Natural killer cell treated with Interleukin-12 subunit alpha and Interleukin-12 subunit beta and Interleukin-15 and Interleukin-18, amount 100 ng/mL, for 72 hours (primary cell): ENCODE data around the gene OTC. TPM values are rescaled to one million over a fixed set of nuclear protein-coding genes. Genes with fewer than 3 reads are reported as not detected.

Experiments
- ATAC-seq, 2 donors: fragments of 150-1000 bp; cut with Tn5 transposase in 1 of 2; sonication (Bioruptor Pico), chemical (Tn5 transposase) in 1 of 2; 2 replicates each; pipeline ENCODE4 v1.10.0; 2021
- DNase-seq: peaks from one replicate; pipeline ENCODE4 v3.0.0; 2022; ENCODE audit warnings: low spot score
- H3K27ac Mint-ChIP-seq, 2 donors: 1 replicate in 1 of 2; 2 replicates in 1 of 2; pipeline ENCODE4 v1.8.0; 2022; ENCODE audit warnings: mixed read lengths in 2 of 2, mild to moderate bottlenecking in 1 of 2, moderate library complexity in 1 of 2
- H3K27me3 Mint-ChIP-seq, 2 donors: 1 replicate in 1 of 2; 2 replicates in 1 of 2; pipeline ENCODE4 v1.8.0; 2022; ENCODE audit warnings: mixed read lengths in 2 of 2
- H3K36me3 Mint-ChIP-seq: one replicate; pipeline ENCODE4 v1.8.0; 2022; ENCODE audit warnings: mixed read lengths
- H3K4me1 Mint-ChIP-seq, 2 donors: 1 replicate in 1 of 2; 2 replicates in 1 of 2; pipeline ENCODE4 v1.8.0; 2022; ENCODE audit warnings: low read depth in 2 of 2, mixed read lengths in 2 of 2, mild to moderate bottlenecking in 1 of 2
- H3K4me3 Mint-ChIP-seq: one replicate; pipeline ENCODE4 v1.8.0; 2022; ENCODE audit warnings: mixed read lengths
- H3K9me3 Mint-ChIP-seq: 2 replicates; pipeline ENCODE4 v1.8.0; 2022; ENCODE audit warnings: mixed read lengths
- total RNA-seq, 2 donors: library from RNA; stranded (reverse); gene quantifications; one replicate each; pipeline ENCODE4 v1.2.3, GENCODE V29; 2022

OTC gene
- not detected for total RNA-seq

GRCh38 chrX:38352362-38352761, at the start of gene OTC:
TSS of gene OTC (plus strand) at chrX:38352604. CDS start at chrX:38352697, 93 bp downstream.
- Mint-ChIP-seq H3K4me3 (no peak within 1 kb of the TSS), H3K27me3 (peaks cover 17% of the 10 kb centered on the region in 2 donors), H3K9me3 (no peaks in the 10 kb centered on the region), H3K4me1 (peaks cover 0 to 1% of the 10 kb centered on the region in 2 donors), H3K27ac (no peak within 1 kb of the TSS), H3K36me3 (no peaks in the 10 kb centered on the region)
- DNase-seq (no peak), ATAC-seq (no peak)

- H3K36me3 Mint-ChIP-seq, result no peaks in the 10 kb centered on the region
- H3K27ac Mint-ChIP-seq, result no peak overlapping the region
- DNase-seq (no peak), ATAC-seq (no peak)
- H3K4me3 Mint-ChIP-seq, result no peak overlapping the region
- H3K4me1 Mint-ChIP-seq, result no peaks in the 10 kb centered on the region
- H3K9me3 Mint-ChIP-seq, result no peaks in the 10 kb centered on the region
- no peaks in the 10 kb centered on the region for H3K27me3 Mint-ChIP-seq
Measured at GRCh38 chrX:38304010-38304409, 48.4 kb upstream of the OTC start.

GRCh38 chrX:38305971-38306370, 46.4 kb upstream of the OTC start:
- no peak overlapping the region for H3K27ac Mint-ChIP-seq
- no peak for ATAC-seq
- no peak for DNase-seq
- H3K36me3 Mint-ChIP-seq, result no peaks in the 10 kb centered on the region
- H3K27me3 Mint-ChIP-seq, result no peaks in the 10 kb centered on the region
- no peak overlapping the region for H3K4me3 Mint-ChIP-seq
- no peaks in the 10 kb centered on the region for H3K4me1 Mint-ChIP-seq
- no peaks in the 10 kb centered on the region for H3K9me3 Mint-ChIP-seq

- H3K9me3 Mint-ChIP-seq, result no peaks in the 10 kb centered on the region
- DNase-seq (no peak), ATAC-seq (no peak)
- no peaks in the 10 kb centered on the region for H3K4me1 Mint-ChIP-seq
- no peak overlapping the region for H3K4me3 Mint-ChIP-seq
- no peaks in the 10 kb centered on the region for H3K36me3 Mint-ChIP-seq
- no peaks in the 10 kb centered on the region for H3K27me3 Mint-ChIP-seq
- no peak overlapping the region for H3K27ac Mint-ChIP-seq
Measured at GRCh38 chrX:38311743-38312142, 40.7 kb upstream of the OTC start.

GRCh38 chrX:38312436-38312835, 40.0 kb upstream of the OTC start:
- no peak overlapping the region for H3K27ac Mint-ChIP-seq
- no peaks in the 10 kb centered on the region for H3K9me3 Mint-ChIP-seq

GRCh38 chrX:38313190-38313589, 39.2 kb upstream of the OTC start:
- Mint-ChIP-seq H3K4me3 (no peak overlapping the region), H3K9me3 (no peaks in the 10 kb centered on the region), H3K4me1 (no peaks in the 10 kb centered on the region), H3K27ac (no peak overlapping the region), H3K36me3 (no peaks in the 10 kb centered on the region), H3K27me3 (no peaks in the 10 kb centered on the region)
- ATAC-seq (no peak), DNase-seq (no peak)

More at GRCh38 chrX:38312436-38312835, 40.0 kb upstream of the OTC start:
- ATAC-seq (no peak), DNase-seq (no peak)
- Mint-ChIP-seq H3K4me1 (no peaks in the 10 kb centered on the region), H3K27me3 (no peaks in the 10 kb centered on the region), H3K36me3 (no peaks in the 10 kb centered on the region), H3K4me3 (no peak overlapping the region)

GRCh38 chrX:38315186-38315585, 37.2 kb upstream of the OTC start:
- no peak overlapping the region for H3K27ac Mint-ChIP-seq
- H3K9me3 Mint-ChIP-seq, result no peaks in the 10 kb centered on the region
- H3K27me3 Mint-ChIP-seq, result peaks cover 0 to 2% of the 10 kb centered on the region in 2 donors
- ATAC-seq (no peak), DNase-seq (no peak)
- no peak overlapping the region for H3K4me3 Mint-ChIP-seq
- no peaks in the 10 kb centered on the region for H3K36me3 Mint-ChIP-seq
- no peaks in the 10 kb centered on the region for H3K4me1 Mint-ChIP-seq

GRCh38 chrX:38318196-38318595, 34.2 kb upstream of the OTC start:
- H3K4me3 Mint-ChIP-seq, result no peak overlapping the region
- no peaks in the 10 kb centered on the region for H3K9me3 Mint-ChIP-seq
- no peaks in the 10 kb centered on the region for H3K4me1 Mint-ChIP-seq
- peaks cover 0 to 2% of the 10 kb centered on the region in 2 donors for H3K27me3 Mint-ChIP-seq
- H3K27ac Mint-ChIP-seq, result no peak overlapping the region
- DNase-seq (no peak), ATAC-seq (no peak)
- H3K36me3 Mint-ChIP-seq, result no peaks in the 10 kb centered on the region

- Mint-ChIP-seq H3K36me3 (no peaks in the 10 kb centered on the region), H3K27ac (no peak overlapping the region), H3K4me3 (no peak overlapping the region), H3K4me1 (no peaks in the 10 kb centered on the region), H3K27me3 (peaks cover 0 to 2% of the 10 kb centered on the region in 2 donors), H3K9me3 (no peaks in the 10 kb centered on the region)
- ATAC-seq (no peak), DNase-seq (no peak)
Measured at GRCh38 chrX:38318606-38319005, 33.8 kb upstream of the OTC start.

GRCh38 chrX:38320819-38321218, 31.6 kb upstream of the OTC start:
- Mint-ChIP-seq H3K36me3 (no peaks in the 10 kb centered on the region), H3K4me3 (no peak overlapping the region), H3K27ac (no peak overlapping the region), H3K9me3 (no peaks in the 10 kb centered on the region), H3K4me1 (peaks cover 0 to 4% of the 10 kb centered on the region in 2 donors), H3K27me3 (peaks cover 0 to 2% of the 10 kb centered on the region in 2 donors)
- DNase-seq (no peak), ATAC-seq (no peak)

GRCh38 chrX:38326086-38326485, 26.3 kb upstream of the OTC start:
- H3K27ac Mint-ChIP-seq, result peak overlapping the region; percentile 90 to 92
- peaks cover 15 to 23% of the 10 kb centered on the region in 2 donors for H3K4me1 Mint-ChIP-seq
- no peak for DNase-seq
- H3K27me3 Mint-ChIP-seq, result no peaks in the 10 kb centered on the region
- peak overlapping the region; percentile 80 for H3K4me3 Mint-ChIP-seq
- H3K36me3 Mint-ChIP-seq, result no peaks in the 10 kb centered on the region
- no peaks in the 10 kb centered on the region for H3K9me3 Mint-ChIP-seq
- no peak for ATAC-seq

- H3K36me3 Mint-ChIP-seq, result no peaks in the 10 kb centered on the region
- peaks cover 15 to 23% of the 10 kb centered on the region in 2 donors for H3K4me1 Mint-ChIP-seq
- ATAC-seq (peak; percentile 97 to 98), DNase-seq (peak; percentile 93)
- H3K9me3 Mint-ChIP-seq, result no peaks in the 10 kb centered on the region
- H3K27me3 Mint-ChIP-seq, result no peaks in the 10 kb centered on the region
- peak within 1 kb of the TSS; percentile 90 to 92 for H3K27ac Mint-ChIP-seq
- H3K4me3 Mint-ChIP-seq, result peak within 1 kb of the TSS; percentile 80
Measured at GRCh38 chrX:38327007-38327774, 25.2 kb upstream of the OTC start, which contains the start of gene RPGR. TSS of gene RPGR (minus strand) at chrX:38327509. CDS start at chrX:38327367, 142 bp downstream.

GRCh38 chrX:38327775-38328081, 24.7 kb upstream of the OTC start:
- Mint-ChIP-seq H3K36me3 (no peaks in the 10 kb centered on the region), H3K27ac (peak overlapping the region; percentile 90 to 92), H3K4me1 (peaks cover 15 to 23% of the 10 kb centered on the region in 2 donors), H3K9me3 (no peaks in the 10 kb centered on the region), H3K27me3 (peaks cover 0 to 2% of the 10 kb centered on the region in 2 donors), H3K4me3 (peak overlapping the region; percentile 80)
- DNase-seq (no peak), ATAC-seq (no peak)

GRCh38 chrX:38332505-38332904, 19.9 kb upstream of the OTC start:
- DNase-seq (no peak), ATAC-seq (no peak)
- Mint-ChIP-seq H3K4me1 (peaks cover 12 to 13% of the 10 kb centered on the region in 2 donors), H3K27ac (no peak overlapping the region), H3K36me3 (no peaks in the 10 kb centered on the region), H3K9me3 (no peaks in the 10 kb centered on the region), H3K27me3 (peaks cover 0 to 14% of the 10 kb centered on the region in 2 donors), H3K4me3 (no peak overlapping the region)

- Mint-ChIP-seq H3K4me1 (no peaks in the 10 kb centered on the region), H3K27ac (no peak overlapping the region), H3K4me3 (no peak overlapping the region), H3K27me3 (peaks cover 0 to 15% of the 10 kb centered on the region in 2 donors), H3K9me3 (no peaks in the 10 kb centered on the region), H3K36me3 (no peaks in the 10 kb centered on the region)
- ATAC-seq (no peak), DNase-seq (no peak)
Measured at GRCh38 chrX:38335382-38335781, 17.0 kb upstream of the OTC start.
